ENCODE data around the gene WBP2.

WBP2 gene

GRCh38 chr17:75846692-75847613, 8.2 kb downstream of the WBP2 start:
- DNase-seq (ENCODE audit: extremely low read depth in 1 of 2, low read depth in 1 of 2) = no peak

GRCh38 chr17:75845933-75846691, 9.0 kb downstream of the WBP2 start:
- no peak for DNase-seq (ENCODE audit: extremely low read depth in 1 of 2, low read depth in 1 of 2)

DNA sequence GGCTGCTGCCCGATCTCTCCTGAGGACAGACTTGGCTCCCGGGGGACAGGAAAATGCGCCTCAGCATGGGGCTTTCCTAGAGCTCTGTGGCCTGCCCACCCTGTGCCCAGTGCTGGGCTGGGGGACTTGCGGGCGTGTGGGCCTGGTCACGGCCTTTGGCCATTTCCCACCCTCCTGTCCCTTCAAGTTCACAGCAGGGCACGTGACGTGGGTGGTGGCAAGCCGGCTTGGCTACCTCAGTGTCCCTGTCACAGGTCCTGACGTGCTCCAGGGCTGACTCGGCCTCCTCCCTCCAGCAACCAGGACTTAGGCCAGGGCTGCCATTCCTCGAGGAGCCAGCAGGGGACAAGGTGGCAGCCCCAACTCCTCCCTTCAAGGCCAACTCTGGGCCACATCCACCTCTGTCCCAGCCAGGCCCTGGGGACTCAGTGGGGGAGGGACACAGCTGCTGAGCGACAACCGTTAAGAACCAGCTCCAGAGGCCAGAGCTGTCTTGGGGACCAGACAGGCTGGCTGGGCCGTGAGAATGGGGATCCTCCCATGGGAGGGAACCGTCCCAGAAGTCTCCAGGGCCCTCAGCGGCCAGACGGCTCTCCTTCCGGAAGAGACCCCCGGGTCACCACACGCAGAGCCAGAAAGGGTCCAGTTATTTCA, 9.9 kb downstream of the WBP2 start:
- DNase-seq (ENCODE audit: extremely low read depth in 1 of 2, low read depth in 1 of 2) = peak in 1 of 2 donors; percentile 32

- no peak for DNase-seq (ENCODE audit: extremely low read depth in 1 of 2, low read depth in 1 of 2)
Measured at GRCh38 chr17:75844530-75845057, 10.5 kb downstream of the WBP2 start.

GRCh38 chr17:75843577-75844529, 11.3 kb downstream of the WBP2 start, which contains the start of gene UNC13D:
UNC13D (minus strand) TSS chr17:75844404; CDS start chr17:75844337, 67 bp downstream.
- peak in 1 of 2 donors; percentile 37 for DNase-seq (ENCODE audit: extremely low read depth in 1 of 2, low read depth in 1 of 2)

- no peak for DNase-seq (ENCODE audit: extremely low read depth in 1 of 2, low read depth in 1 of 2)
Measured at GRCh38 chr17:75842963-75843576, 12.1 kb downstream of the WBP2 start.

DNA sequence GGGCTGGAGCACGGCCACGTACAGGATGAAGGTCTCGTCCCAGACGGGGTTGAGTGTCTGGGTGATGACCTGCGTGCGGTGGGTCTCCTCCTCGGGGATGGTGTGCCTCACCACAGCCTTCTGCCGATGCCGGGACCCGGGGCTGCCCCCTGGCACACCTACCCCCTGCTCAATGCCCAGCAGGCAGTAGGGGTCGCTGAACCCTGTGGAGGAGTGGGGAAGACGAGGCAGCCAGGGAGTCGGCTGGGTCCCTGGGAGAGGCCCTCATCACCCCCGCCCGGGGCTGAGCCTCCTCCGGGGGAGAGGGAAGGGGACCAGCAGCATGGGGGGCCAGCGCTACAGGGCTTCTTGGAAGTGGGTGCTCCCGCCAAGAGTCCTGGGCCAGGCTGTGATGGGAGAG, 12.7 kb downstream of the WBP2 start:
- no peak for DNase-seq (ENCODE audit: extremely low read depth in 1 of 2, low read depth in 1 of 2)

DNA sequence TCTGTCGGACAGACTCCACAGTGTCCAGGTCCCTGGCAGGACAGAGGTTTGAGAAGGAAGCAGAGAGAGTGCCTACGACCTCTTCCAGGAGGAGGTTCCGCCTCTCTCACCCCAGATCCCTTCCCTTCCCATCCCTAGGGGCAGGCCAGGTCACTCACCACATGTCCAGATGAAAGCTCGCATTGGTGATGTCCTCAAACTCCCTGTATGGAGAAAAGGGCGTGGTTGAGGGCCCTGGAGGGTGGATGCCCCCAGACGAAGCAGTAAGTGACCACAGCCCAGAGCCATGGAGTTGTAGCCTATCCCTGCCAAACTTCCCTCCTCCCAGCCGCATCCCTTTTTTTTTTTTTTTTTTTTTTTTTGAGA, 14.4 kb downstream of the WBP2 start:
- DNase-seq (ENCODE audit: extremely low read depth in 1 of 2, low read depth in 1 of 2) = no peak

DNA sequence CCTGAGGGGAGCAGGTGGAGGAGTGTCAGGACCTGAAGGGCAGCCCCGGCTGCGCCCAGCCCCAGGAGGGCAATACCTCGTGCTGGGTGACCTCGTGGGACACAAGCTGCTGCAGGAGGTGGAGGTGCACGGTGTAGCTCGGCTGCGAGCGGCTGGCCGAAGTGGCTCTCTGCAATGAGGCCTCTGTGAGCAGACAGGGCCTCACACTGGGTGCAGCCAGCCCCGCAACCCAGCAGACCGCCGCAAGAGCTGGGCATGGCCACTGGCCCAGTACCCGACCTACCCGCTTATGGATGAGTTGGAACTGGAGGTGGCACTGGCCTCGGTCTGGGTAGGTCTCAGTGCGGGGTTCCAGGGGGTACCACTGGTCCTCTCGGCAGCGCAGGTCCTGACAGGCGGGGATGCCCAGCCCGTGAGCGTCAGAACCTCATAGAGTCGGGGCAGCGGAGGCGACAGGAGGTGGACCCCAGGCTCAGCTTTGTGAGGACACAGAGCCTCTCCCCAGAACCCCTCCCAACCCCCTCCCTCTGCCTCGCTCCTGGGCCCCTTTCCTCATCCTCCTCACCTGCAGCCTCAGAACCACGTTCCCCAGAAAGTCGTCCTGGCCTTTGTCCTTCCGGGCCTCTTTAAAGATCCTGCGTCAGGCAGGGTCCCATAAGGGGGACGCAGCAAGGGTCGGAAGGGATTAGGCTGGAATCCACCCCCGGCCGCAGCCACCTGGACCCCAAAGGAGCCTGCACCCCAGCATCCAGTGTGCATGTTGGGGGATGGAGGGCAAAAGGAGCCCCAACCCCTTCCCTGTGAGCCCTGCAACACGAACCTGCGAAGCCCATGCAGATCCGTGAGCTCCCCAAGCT, 15.0 kb downstream of the WBP2 start:
- DNase-seq (ENCODE audit: extremely low read depth in 1 of 2, low read depth in 1 of 2) = no peak

GRCh38 chr17:75838410-75838809, 16.7 kb downstream of the WBP2 start:
- no peak for DNase-seq (ENCODE audit: extremely low read depth in 1 of 2, low read depth in 1 of 2)

DNA sequence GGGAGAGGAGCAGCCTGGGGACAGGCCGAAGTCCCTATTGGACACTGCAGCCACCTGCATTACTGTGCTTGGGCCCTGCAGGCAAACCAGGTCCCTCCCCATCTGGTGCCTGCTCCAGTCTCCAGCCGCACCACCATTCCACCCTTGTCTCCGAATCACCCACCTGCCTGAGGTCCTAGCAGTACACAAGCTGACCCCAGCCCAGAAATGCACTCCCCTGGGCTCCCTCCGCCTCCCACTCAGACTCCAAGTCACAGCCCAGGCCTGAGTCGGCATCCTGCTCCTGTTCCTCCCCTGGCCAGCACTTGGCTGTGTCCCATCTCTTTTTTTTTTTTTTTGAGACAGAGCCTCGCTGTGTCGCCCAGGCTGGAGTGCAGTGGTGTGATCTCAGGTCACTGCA, 17.2 kb downstream of the WBP2 start:
- DNase-seq (ENCODE audit: extremely low read depth in 1 of 2, low read depth in 1 of 2) = no peak

DNA sequence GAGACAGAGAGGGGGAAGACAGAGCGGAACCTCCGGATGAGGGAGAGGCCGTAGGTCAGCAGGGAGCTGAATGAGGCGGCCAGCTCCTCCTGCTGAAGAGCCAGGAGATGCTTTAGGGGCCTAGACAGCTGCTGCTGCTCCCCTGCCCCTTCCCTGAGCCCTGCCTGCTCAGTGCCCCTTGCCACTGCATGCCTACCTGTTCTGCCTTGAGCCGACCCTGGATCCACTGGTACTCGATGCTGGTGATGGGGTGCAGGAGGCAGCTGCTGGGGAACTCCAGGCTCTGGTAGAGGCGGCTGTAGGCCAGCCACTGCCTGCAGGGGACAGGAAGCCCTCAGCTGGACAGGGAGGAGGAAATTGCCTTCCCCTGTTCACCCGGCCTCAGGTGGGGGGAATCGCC, 18.5 kb downstream of the WBP2 start:
- DNase-seq (ENCODE audit: extremely low read depth in 1 of 2, low read depth in 1 of 2) = no peak

DNA sequence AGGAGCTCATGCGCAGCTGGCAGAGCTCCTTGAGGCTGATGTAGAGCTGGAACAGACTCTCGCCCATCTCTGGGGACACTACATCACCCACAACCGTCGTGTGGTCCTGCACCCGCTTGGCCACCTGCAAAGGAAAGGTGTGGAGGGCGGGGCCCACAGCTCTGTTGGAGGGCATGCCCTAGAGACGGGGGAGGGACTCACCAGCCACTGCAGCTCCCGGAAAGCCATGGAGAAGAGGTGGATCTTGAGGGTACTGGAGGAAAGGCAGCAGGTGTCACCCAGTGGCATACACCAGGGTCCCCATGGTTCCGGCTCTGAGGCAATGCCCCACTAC, 19.5 kb downstream of the WBP2 start:
- no peak for DNase-seq (ENCODE audit: extremely low read depth in 1 of 2, low read depth in 1 of 2)

DNA sequence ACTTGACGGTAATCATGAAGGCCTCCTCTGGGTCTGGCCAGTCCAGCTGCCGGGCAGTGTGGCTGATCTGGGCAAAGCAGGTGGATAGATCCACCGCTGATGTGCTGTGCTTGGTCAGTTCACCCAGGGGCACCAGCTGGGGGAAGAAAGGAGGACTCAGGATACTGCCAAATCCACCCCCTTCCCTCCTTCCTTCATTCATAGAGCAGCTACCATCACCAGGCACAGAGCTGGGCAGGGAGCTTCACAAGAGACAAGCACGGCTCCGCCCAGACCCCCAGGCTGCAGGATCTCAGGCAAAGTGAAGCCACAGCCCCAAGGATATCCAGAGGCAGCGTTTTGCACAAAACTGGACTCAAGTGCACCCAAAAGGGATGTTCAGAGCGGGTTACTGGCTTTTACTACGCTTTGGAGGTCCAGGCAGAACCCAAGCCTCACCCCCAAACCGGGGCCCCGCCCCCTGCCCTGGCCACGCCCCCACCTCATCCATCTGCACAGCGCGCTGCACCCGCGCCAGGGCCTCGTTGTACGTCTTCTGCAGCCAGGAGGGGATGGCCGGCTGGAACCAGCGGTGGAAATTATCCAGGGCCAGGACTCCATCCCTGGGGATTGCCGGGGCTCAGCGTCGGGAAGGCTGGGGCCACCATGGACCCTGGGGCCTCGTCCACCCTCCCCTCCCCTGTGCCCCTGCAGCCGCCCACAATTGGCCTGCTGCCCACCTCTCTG, 20.0 kb downstream of the WBP2 start:
- DNase-seq (ENCODE audit: extremely low read depth in 1 of 2, low read depth in 1 of 2) = no peak

- DNase-seq (ENCODE audit: extremely low read depth in 1 of 2, low read depth in 1 of 2) = no peak
Measured at GRCh38 chr17:75834279-75834920, 20.7 kb downstream of the WBP2 start.

- DNase-seq (ENCODE audit: extremely low read depth in 1 of 2, low read depth in 1 of 2) = no peak
Measured at GRCh38 chr17:75832652-75833400, 22.3 kb downstream of the WBP2 start.

DNA sequence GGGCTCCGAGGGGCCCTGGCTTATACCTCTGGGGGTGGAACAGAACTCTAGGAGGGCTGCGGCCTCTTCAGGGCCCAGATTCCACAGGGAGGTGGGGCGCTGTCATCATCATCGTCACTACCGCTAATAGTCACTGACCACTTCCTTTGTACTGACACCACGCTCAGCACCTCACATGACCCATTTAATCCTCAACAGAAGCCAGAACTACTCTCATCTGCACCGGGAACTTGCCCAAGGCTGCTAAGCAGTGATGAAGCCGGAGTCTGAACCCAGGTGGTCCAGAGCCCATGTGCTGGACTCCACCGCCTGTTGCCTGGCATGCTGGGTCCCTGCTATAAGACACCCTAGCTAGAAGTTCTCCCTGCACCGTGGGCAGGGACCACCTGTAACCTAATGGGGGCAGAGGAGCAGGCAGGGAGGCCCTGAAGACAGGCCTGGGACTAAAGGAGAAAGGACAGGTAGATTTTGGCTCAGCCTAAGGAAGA, 22.9 kb downstream of the WBP2 start:
- peak; percentile 32 to 33 for DNase-seq (ENCODE audit: extremely low read depth in 1 of 2, low read depth in 1 of 2)
